GM08714 (cell line): ENCODE data around the gene CCR6.
"Not testable (repeated sequence)": the region's sequence is repeated elsewhere in the genome, so short reads cannot be mapped to it uniquely, and the experiment has no call there.

Source experiments
- H3K4me3 ChIP-seq: fragments of 200-500 bp; sonication (Bioruptor generic); 2 replicates; pipeline ENCODE4 v1.5.1; 2014; ENCODE audit warnings: mild to moderate bottlenecking, low read length, inconsistent platforms

CCR6 gene

DNA sequence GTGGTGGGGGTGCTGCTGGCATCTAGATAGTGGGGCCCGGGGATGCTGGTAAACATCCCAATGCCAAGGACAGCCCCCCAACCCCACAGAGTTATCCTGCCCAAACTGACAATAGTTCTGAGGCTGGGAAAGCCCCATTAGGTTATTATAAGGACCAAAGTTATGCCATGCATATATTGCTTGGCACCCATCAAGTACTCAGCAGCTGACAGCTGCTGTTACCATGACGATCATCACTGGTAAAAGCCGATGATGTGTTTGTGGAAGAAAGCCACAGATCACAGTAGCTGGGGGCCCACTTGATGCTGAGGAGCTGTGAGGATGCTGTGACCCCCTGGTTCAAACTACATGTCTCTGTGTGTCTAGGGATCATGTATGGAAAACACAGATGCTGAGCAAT is 62.2 kb downstream of the CCR6 start:
- H3K4me3 ChIP-seq: not testable (repeated sequence)

- not testable (repeated sequence) for H3K4me3 ChIP-seq
Observed at GRCh38 chr6:167187275-167187674, 64.4 kb downstream of the CCR6 start.
